Suprapubic skin (tissue), 4 donors: ENCODE results near the gene BTRC. TPM values are rescaled to one million over a fixed set of nuclear protein-coding genes. Genes with fewer than 3 reads are reported as not detected.

Source experiments
- DNase-seq, 2 donors: peaks; one replicate each; pipeline ENCODE4 v3.0.0-alpha.2; 2019; ENCODE audit warnings: low spot score in 2 of 2
- H3K27ac ChIP-seq: fragments of 200-600 bp; sonication (generic); one replicate; pipeline ENCODE4 v1.5.1; 2019
- H3K27me3 ChIP-seq: fragments of 200-600 bp; sonication (generic); one replicate; pipeline ENCODE4 v1.5.1; 2019
- H3K36me3 ChIP-seq: fragments of 200-600 bp; sonication (generic); one replicate; pipeline ENCODE4 v1.5.1; 2019
- H3K4me1 ChIP-seq: fragments of 200-600 bp; sonication (generic); one replicate; pipeline ENCODE4 v1.5.1; 2019
- H3K4me3 ChIP-seq: fragments of 200-600 bp; sonication (generic); one replicate; pipeline ENCODE4 v1.5.1; 2019; ENCODE audit warnings: mild to moderate bottlenecking
- H3K9me3 ChIP-seq: fragments of 200-600 bp; sonication (generic); one replicate; pipeline ENCODE4 v1.5.1; 2019
- EP300 ChIP-seq: sonication (generic); formaldehyde crosslinking; IDR thresholded peaks from one replicate; pipeline ENCODE4 v1.6.1; 2017; ENCODE audit warnings: antibody characterized with exemption
- POLR2A ChIP-seq, 2 donors: fragments of 450-650 bp; IDR thresholded peaks; one replicate each; pipeline ENCODE4 v1.6.1; 2017; ENCODE audit warnings: antibody characterized with exemption in 2 of 2, mild to moderate bottlenecking in 2 of 2, moderate library complexity in 2 of 2
- POLR2AphosphoS5 ChIP-seq, 3 donors: sonication (generic); formaldehyde crosslinking; IDR thresholded peaks; one replicate each; pipeline ENCODE4 v1.6.1; 2017; ENCODE audit warnings: antibody characterized with exemption in 3 of 3
- WGBS: methylation state at CpG from one replicate; pipeline ENCODE4 v1.1.5; 2018; 5-methylcytosine and 5-hydroxymethylcytosine counted together
- total RNA-seq, 4 donors: library from RNA; depleted of rRNA; stranded (reverse); fragments of >200 nt; gene quantifications; one replicate each; pipeline ENCODE4 v1.1.0, GENCODE V29; 2016
- TF ChIP-seq, protein P1 (sequence below), 2 donors: fragments of 200-600 bp in 1 of 2; fragments of 450-650 bp in 1 of 2; sonication (generic) in 1 of 2; IDR thresholded peaks; one replicate each; pipeline ENCODE4 v1.5.1; 2016 to 2019; ENCODE audit warnings: antibody characterized with exemption in 2 of 2, mild to moderate bottlenecking in 1 of 2, moderate library complexity in 1 of 2

Gene BTRC
- total RNA-seq, 4 donors from 2014 or later, result 17.4 to 20.6 (median 18.5) TPM

DNA sequence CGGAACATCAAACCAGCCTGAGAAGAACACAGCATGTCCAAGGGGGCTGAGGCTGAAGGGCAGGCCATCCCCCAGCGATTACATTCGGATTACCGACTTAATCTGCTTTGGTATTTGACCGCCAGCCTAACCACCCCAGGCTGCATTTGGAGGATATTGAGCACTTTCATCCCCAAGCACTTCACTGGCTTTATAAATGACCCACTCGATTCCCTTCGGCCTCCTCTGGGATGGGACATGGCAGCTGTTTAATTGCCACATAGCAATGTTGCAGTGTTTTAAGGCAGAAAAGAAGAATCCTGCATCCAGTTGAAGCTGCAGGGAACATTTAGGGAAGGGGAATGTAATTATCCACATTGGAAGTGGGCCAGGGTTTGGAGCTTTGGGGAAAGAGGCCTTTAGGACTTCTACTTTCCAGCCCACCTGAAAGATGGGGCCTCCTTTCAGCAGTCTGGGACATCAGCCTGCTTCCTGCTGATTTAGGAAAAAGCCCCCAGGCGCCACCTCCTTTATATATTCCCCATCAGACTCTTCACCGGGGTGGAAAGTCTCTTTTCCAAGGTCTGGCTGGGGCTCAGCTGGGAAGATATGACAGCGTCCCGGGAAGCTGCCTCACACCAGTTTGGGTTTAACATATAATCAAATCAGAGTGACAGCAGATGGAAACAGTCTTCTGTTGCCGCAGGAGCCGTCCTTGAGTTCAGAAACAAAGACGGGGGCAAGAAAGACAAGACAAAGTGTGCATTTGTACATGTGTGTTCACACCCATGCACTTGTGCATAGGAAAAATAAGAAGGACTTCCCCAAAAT is 243.3 kb downstream of the BTRC start:
- no peaks in the 10 kb centered on the region for H3K27me3 ChIP-seq
- H3K27ac ChIP-seq, result no peak overlapping the region
- H3K9me3 ChIP-seq, result no peaks in the 10 kb centered on the region
- H3K4me3 ChIP-seq, result no peak overlapping the region
- TF ChIP-seq EP300 (no peak), POLR2A (IDR thresholded peaks at IDR 0.05) (no peak), POLR2AphosphoS5 (IDR thresholded peaks at IDR 0.05) (no peak)
- TF ChIP-seq, protein P1, sequence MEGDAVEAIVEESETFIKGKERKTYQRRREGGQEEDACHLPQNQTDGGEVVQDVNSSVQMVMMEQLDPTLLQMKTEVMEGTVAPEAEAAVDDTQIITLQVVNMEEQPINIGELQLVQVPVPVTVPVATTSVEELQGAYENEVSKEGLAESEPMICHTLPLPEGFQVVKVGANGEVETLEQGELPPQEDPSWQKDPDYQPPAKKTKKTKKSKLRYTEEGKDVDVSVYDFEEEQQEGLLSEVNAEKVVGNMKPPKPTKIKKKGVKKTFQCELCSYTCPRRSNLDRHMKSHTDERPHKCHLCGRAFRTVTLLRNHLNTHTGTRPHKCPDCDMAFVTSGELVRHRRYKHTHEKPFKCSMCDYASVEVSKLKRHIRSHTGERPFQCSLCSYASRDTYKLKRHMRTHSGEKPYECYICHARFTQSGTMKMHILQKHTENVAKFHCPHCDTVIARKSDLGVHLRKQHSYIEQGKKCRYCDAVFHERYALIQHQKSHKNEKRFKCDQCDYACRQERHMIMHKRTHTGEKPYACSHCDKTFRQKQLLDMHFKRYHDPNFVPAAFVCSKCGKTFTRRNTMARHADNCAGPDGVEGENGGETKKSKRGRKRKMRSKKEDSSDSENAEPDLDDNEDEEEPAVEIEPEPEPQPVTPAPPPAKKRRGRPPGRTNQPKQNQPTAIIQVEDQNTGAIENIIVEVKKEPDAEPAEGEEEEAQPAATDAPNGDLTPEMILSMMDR (IDR thresholded peaks at IDR 0.05), result no peak
- WGBS, result 85% methylated on average over 14 of the region's 14 CpGs
- no peaks in the 10 kb centered on the region for H3K4me1 ChIP-seq
- no peaks in the 10 kb centered on the region for H3K36me3 ChIP-seq
- DNase-seq, result no peak

DNA sequence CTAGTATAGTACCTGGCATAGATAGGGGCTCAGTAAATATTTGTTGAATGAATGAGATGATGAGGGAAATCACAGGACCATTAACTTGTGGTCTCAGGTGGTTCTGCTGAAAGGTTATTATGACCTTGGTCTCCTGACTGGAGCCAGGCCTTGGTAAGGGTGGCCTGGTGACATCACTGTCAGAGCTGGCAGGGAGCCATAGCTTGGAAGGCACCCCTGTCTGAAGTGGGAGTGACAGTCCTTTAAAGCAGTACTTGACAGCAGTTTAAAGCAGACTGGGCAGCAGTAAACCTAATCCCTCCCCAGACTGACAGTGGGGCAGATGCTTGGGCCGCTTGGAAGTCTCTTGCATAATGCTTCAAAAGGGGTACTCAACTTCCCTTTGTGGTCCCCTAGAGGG is 247.6 kb downstream of the BTRC start:
- no peak for DNase-seq
- no peak overlapping the region for H3K4me3 ChIP-seq
- WGBS, result no CpG with 5 or more reads among the region's 1 CpG
- H3K27me3 ChIP-seq, result no peaks in the 10 kb centered on the region
- H3K4me1 ChIP-seq, result no peaks in the 10 kb centered on the region
- TF ChIP-seq EP300 (no peak), POLR2AphosphoS5 (IDR thresholded peaks at IDR 0.05) (no peak), POLR2A (IDR thresholded peaks at IDR 0.05) (no peak)
- TF ChIP-seq, protein P1 (IDR thresholded peaks at IDR 0.05), result no peak
- H3K9me3 ChIP-seq, result no peaks in the 10 kb centered on the region
- no peak overlapping the region for H3K27ac ChIP-seq
- peaks cover 17% of the 10 kb centered on the region for H3K36me3 ChIP-seq

DNA sequence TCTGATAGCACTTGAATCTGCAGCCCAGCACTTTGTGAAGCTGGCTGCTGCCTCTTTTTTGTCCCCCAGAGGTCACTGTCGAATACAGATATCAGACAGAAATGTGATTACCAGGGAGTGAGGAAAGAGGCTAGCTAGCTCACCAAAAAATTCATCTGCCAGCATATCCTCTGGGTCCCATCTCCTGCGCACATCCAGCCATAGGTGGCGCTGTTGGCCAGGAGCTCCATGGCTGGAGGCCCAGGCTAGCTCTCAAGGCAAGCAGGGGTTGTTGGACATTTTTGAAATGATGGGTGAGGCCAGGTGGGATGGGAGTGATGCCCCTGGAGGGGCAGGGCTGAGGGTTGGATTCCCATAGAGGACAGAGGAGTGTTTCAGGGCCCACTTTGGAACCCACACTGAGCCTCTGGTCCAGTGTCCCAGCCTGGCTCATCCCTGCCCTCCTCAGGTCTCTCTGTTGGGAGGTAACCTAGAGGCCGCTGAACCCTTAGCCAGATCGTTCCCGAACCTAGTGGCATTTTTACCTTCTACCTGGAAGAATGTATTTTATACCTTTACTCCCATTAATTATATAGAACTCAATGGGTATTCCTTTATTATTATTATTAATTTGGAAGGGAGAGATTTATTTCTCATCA is 248.9 kb downstream of the BTRC start:
- WGBS, result 53% methylated on average over 6 of the region's 6 CpGs
- DNase-seq, result no peak
- peaks cover 29% of the 10 kb centered on the region for H3K36me3 ChIP-seq

More for the DNA sequence above, 248.9 kb downstream of the BTRC start:
- H3K9me3 ChIP-seq, result no peaks in the 10 kb centered on the region
- TF ChIP-seq, protein P1 (IDR thresholded peaks at IDR 0.05), result peak; percentile 39 to 84
- TF ChIP-seq POLR2A (IDR thresholded peaks at IDR 0.05), result no peak
- no peak overlapping the region for H3K4me3 ChIP-seq
- no peak overlapping the region for H3K27ac ChIP-seq
- H3K4me1 ChIP-seq, result no peaks in the 10 kb centered on the region
- H3K27me3 ChIP-seq, result no peaks in the 10 kb centered on the region

Other genes starting within 250 kb of the BTRC start
- not detected for gene TLX1, start 222.9 kb upstream of the BTRC start, total RNA-seq
- not detected for gene LBX1, start 124.7 kb upstream of the BTRC start, total RNA-seq
- gene POLL, start 234.1 kb downstream of the BTRC start, total RNA-seq, result 10 to 100 TPM; 13.5 to 32.3 (median 20.6) TPM
- 10 to 100 TPM in 3 of 4 donors, 1 to 10 TPM in 1; 9.3 to 14.4 (median 11.5) TPM for gene DPCD, start 234.2 kb downstream of the BTRC start, total RNA-seq